Psoas muscle (tissue), 8 donors: ENCODE measurements around the gene PC. TPM values are rescaled to one million over a fixed set of nuclear protein-coding genes. Genes with fewer than 3 reads are reported as not detected.

Experiments used
- ATAC-seq, 4 donors: fragments of 200-7000 bp; cut with Tn5 transposase; one replicate each; pipeline ENCODE4 v1.9.1; 2020; ENCODE audit warnings: moderate library complexity in 3 of 4, mild to moderate bottlenecking in 2 of 4
- DNase-seq, 2 donors: peaks; one replicate each; pipeline ENCODE4 v3.0.0-alpha.2; 2020
- H3K27ac ChIP-seq: fragments of 200-600 bp; one replicate; pipeline ENCODE4 v1.8.0; 2022
- H3K27me3 ChIP-seq, 3 donors: fragments of 200-600 bp in 1 of 3; one replicate each; pipeline versions ENCODE4 v1.6.1 to v1.8.0; 2013 to 2022; ENCODE audit warnings: low read length in 2 of 3, mild to moderate bottlenecking in 2 of 3, moderate library complexity in 1 of 3; ENCODE audit not compliant: insufficient read depth in 3 of 3
- H3K36me3 ChIP-seq, 2 donors: fragments of 200-600 bp in 1 of 2; one replicate each; pipeline versions ENCODE4 v1.6.1 to v1.8.0; 2013 to 2022; ENCODE audit warnings: low read depth in 1 of 2, mild to moderate bottlenecking in 1 of 2, moderate library complexity in 1 of 2; ENCODE audit not compliant: insufficient read depth in 1 of 2
- H3K4me1 ChIP-seq: fragments of 200-600 bp; one replicate; pipeline ENCODE4 v1.8.0; 2022
- H3K4me3 ChIP-seq: fragments of 200-600 bp; one replicate; pipeline ENCODE4 v1.8.0; 2022; ENCODE audit warnings: mild to moderate bottlenecking
- H3K9me3 ChIP-seq: fragments of 200-600 bp; one replicate; pipeline ENCODE4 v1.8.0; 2022
- WGBS, 3 donors: extraction: QIAGEN DNeasy Blood & Tissue Kit; methylation state at CpG; one replicate each; pipeline versions ENCODE4 v1.1.6 to v1.1.7; 2013; 5-methylcytosine and 5-hydroxymethylcytosine counted together
- intact Hi-C, 2 donors: fragments of 100-400 bp; cut with DNase I; formaldehyde crosslinking; loops; one replicate each; pipeline versions ENCODE4 v1.11.0 to v1.14.2; 2022
- polyA plus RNA-seq, 3 donors: library from polyadenylated mRNA; stranded (reverse); fragments of 200-250 nt; gene quantifications; one replicate each; pipeline ENCODE4 v1.2.3, GENCODE V29; 2013
- total RNA-seq, 4 donors: library from RNA; stranded (reverse); fragmentation: NEBNext Ultra II Directional in 2 of 4; extraction: Animal tissue kit (Norgen Biotek cat#: 25700) in 2 of 4; gene quantifications; one replicate each; pipeline versions ENCODE4 v1.2.1 to v1.2.4, GENCODE V29; 2021 to 2023
- TF ChIP-seq, protein P1 (sequence below): fragments of 200-600 bp; IDR thresholded peaks from one replicate; pipeline ENCODE4 v1.8.0; 2022; ENCODE audit warnings: antibody characterized with exemption
- donor health status: healthy with polysubstance abuse.
- donor health status: DM: no; HTN: no; CAD: no; lungs with moderate emphysema.
- donor health status: Bipolar disorder and iron deficiency.
- donor health status: healthy.
- donor health status: DM: yes; HTN: yes; CAD: no.
- donor health status: DM: no; HTN: no; CAD: no.
- donor health status: DM: no; HTN: no; CAD: no.
- donor health status: DM: yes; HTN: yes; CAD: no.

The PC gene
- total and polyA plus RNA-seq, 7 donors = 11.1 to 48.8 (median 18.3) TPM

- no peaks in the 10 kb centered on the region for H3K36me3 ChIP-seq
- no peaks in the 10 kb centered on the region for H3K27me3 ChIP-seq
- WGBS, 3 donors = 81 to 88% (median 87%) methylated on average over 14 of the region's 14 CpGs
- no peaks in the 10 kb centered on the region for H3K4me1 ChIP-seq
- H3K9me3 ChIP-seq = no peaks in the 10 kb centered on the region
- H3K4me3 ChIP-seq = no peak overlapping the region
- H3K27ac ChIP-seq = no peak overlapping the region
- ATAC-seq (no peak), DNase-seq (no peak)
- intact Hi-C loops = no loop called here
- TF ChIP-seq, protein P1, sequence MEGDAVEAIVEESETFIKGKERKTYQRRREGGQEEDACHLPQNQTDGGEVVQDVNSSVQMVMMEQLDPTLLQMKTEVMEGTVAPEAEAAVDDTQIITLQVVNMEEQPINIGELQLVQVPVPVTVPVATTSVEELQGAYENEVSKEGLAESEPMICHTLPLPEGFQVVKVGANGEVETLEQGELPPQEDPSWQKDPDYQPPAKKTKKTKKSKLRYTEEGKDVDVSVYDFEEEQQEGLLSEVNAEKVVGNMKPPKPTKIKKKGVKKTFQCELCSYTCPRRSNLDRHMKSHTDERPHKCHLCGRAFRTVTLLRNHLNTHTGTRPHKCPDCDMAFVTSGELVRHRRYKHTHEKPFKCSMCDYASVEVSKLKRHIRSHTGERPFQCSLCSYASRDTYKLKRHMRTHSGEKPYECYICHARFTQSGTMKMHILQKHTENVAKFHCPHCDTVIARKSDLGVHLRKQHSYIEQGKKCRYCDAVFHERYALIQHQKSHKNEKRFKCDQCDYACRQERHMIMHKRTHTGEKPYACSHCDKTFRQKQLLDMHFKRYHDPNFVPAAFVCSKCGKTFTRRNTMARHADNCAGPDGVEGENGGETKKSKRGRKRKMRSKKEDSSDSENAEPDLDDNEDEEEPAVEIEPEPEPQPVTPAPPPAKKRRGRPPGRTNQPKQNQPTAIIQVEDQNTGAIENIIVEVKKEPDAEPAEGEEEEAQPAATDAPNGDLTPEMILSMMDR = no peak
Measured at GRCh38 chr11:66915046-66915832, 42.9 kb downstream of the PC start.

DNA sequence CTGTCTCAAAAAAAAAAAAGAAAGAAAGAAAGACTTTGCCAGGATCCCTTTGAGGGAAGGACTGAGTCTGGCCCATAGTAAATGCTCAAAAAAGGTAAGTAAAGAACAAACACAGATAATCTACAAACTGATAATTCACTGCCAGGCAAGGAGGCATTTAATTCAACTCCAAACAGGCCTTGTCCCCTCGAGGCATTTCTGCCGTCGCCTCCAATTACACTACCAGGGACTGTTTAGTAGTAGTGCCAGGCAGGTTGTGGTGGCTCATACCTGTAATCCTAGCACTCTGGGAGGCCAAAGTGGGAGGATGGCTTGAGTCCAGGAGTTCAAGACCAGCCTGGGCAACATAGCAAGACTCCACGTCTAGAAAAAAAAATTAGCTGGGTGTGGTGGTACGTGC is 43.7 kb downstream of the PC start:
- TF ChIP-seq, protein P1 = no peak
- WGBS, 3 donors = 80 to 91% (median 87%) methylated on average over 5 of the region's 5 CpGs
- no peaks in the 10 kb centered on the region for H3K4me1 ChIP-seq
- DNase-seq (no peak), ATAC-seq (no peak)
- no peaks in the 10 kb centered on the region for H3K27me3 ChIP-seq
- no peaks in the 10 kb centered on the region for H3K9me3 ChIP-seq
- H3K36me3 ChIP-seq = no peaks in the 10 kb centered on the region
- intact Hi-C loops = no loop called here
- no peak overlapping the region for H3K4me3 ChIP-seq
- no peak overlapping the region for H3K27ac ChIP-seq

DNA sequence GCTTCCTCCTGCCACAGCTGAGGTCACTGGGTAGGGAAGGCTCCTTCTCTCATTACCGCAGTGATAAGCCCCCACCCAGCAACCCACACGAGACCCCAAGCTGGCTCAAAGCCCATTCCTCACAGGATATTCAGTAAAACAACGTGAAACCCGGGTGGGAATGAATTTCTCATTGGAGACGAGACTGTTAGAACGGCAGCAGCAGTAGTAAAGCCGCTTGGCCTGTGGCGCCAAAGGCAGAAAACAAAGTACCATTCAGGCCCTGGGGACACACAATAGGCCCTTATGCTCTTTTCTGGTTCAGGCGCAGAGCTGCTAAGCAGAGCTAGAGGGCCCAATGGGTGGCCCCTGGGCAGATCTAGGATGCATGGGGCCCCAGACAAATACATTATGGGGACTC is 45.3 kb downstream of the PC start:
- no peaks in the 10 kb centered on the region for H3K9me3 ChIP-seq
- no peaks in the 10 kb centered on the region for H3K4me1 ChIP-seq
- no peaks in the 10 kb centered on the region for H3K27me3 ChIP-seq
- no peak for ATAC-seq
- TF ChIP-seq, protein P1 = no peak
- no peak overlapping the region for H3K4me3 ChIP-seq
- WGBS, 3 donors = 66 to 72% (median 67%) methylated on average over 9 of the region's 9 CpGs
- no peaks in the 10 kb centered on the region for H3K36me3 ChIP-seq
- no peak overlapping the region for H3K27ac ChIP-seq
- intact Hi-C loops = no loop called here
- no peak for DNase-seq

GRCh38 chr11:66912361-66912760 is 45.8 kb downstream of the PC start:
- no peaks in the 10 kb centered on the region for H3K4me1 ChIP-seq
- H3K36me3 ChIP-seq = no peaks in the 10 kb centered on the region
- WGBS, 3 donors = 86 to 92% (median 91%) methylated on average over 7 of the region's 7 CpGs
- no peaks in the 10 kb centered on the region for H3K27me3 ChIP-seq
- intact Hi-C loops = no loop called here
- no peak overlapping the region for H3K4me3 ChIP-seq
- H3K27ac ChIP-seq = no peak overlapping the region
- DNase-seq (no peak), ATAC-seq (no peak)
- TF ChIP-seq, protein P1 = no peak
- no peaks in the 10 kb centered on the region for H3K9me3 ChIP-seq

DNA sequence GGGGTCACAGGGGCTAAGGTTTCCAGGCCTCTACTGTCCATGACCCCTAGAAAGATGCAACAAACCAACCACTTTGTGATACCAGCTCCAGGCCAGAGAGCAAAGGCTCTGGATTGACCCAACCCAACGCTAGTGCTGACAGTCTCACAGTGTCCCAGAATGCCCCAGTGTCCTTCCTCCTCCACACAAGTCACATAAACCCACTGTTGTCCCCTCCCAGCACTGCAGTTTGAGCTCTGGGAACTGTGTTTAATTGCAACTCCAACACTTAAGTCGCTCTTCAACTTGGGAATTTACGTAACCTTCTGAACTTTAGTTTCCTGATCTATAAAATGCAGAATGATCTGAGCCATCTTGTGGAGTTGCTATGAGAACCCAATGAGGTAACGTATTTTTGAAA is 47.5 kb downstream of the PC start:
- WGBS, 3 donors = 92 to 93% (median 92%) methylated on average over 4 of the region's 4 CpGs
- ATAC-seq = no peak
- intact Hi-C loops = no loop called here
- Histone ChIP-seq H3K4me3 (no peak overlapping the region), H3K9me3 (no peaks in the 10 kb centered on the region), H3K36me3 (no peaks in the 10 kb centered on the region), H3K27ac (no peak overlapping the region), H3K27me3 (no peaks in the 10 kb centered on the region), H3K4me1 (peaks cover 5% of the 10 kb centered on the region)
- TF ChIP-seq, protein P1 = no peak
- DNase-seq = no peak
